Erythroblast (primary cell): ENCODE results near the gene NEB.
A peak's percentile ranks its signal among the peaks of the same experiment; 100 is the strongest.

Source experiments
- DNase-seq, 2 experiments: peaks; one replicate each; lab custom pipeline; 2025; lab: John Stamatoyannopoulos, UW
- GATA1 ChIP-seq: IDR thresholded peaks from 2 replicates; pipeline ENCODE4 v1.6.1; 2011; ENCODE audit warnings: low read depth, mild to moderate bottlenecking, control low read depth, low read length, moderate library complexity
- POLR2A ChIP-seq: IDR thresholded peaks from 2 replicates; pipeline ENCODE4 v1.6.1; 2011; ENCODE audit warnings: mild to moderate bottlenecking, low read length

Gene NEB

DNA sequence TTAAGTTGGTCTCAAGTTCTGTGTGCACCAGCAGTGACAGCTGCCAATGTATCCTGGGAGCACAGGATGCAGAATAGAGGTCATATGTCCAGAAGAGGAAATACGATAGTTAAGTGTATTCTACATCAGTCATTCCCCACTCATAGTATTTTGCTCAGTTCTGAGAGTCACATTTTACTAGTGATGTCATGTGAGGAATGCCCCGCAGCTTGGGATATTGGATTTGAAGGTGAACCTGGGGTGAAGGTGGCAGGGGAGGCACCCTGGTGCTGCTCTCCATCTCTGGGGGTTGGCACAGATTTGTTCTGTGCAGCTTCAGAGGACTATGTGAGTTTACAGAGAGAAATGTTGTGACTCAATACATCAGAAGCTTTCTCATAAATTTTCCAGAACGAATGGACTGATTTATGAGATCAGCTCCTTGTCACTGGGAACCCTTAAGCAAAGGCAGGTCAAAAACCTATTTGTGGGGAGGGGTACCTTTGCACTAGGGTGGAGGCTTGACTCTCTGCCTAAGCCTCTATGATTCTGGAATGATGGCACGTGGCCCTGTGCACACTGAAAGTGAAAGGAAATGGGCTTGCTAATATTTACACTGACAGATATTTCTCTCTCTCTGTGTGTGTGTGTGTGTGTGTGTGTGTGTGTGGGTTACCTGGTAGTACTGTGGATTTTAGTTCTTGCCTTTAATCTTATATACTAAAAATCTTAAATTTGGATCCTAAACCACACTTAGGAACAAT is 95.9 kb downstream of the NEB start:
- TF ChIP-seq POLR2A (no peak), GATA1 (no peak)

DNA sequence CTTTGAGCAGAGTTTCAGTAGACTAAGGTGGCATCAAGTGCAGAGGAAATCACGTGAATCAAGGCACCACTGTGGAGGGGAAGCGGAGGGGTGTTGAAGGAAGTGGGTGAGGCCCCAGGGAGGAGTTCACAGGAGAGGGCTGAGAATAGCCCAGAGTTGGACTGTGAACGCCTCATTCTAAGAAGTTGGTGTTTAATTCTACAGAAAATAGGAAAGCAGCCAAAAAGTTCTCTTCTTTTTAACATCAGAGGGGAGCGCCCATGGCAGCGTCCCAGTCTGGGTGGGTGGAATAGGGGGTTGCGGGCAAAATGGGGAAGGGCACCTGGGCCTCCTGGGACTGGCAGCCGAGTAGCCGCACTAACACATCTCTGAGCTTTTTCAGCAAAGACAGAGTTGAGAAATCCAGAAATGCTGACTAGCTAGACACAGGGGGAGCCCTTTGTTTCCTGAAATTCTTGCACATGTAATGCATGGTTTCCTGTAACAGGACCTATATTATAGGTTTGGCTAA is 97.0 kb downstream of the NEB start:
- TF ChIP-seq GATA1 (no peak), POLR2A (no peak)
- DNase-seq: peak; percentile 20 to 26

More for the DNA sequence above, 95.9 kb downstream of the NEB start:
- DNase-seq: peak; percentile 24 to 35

DNA sequence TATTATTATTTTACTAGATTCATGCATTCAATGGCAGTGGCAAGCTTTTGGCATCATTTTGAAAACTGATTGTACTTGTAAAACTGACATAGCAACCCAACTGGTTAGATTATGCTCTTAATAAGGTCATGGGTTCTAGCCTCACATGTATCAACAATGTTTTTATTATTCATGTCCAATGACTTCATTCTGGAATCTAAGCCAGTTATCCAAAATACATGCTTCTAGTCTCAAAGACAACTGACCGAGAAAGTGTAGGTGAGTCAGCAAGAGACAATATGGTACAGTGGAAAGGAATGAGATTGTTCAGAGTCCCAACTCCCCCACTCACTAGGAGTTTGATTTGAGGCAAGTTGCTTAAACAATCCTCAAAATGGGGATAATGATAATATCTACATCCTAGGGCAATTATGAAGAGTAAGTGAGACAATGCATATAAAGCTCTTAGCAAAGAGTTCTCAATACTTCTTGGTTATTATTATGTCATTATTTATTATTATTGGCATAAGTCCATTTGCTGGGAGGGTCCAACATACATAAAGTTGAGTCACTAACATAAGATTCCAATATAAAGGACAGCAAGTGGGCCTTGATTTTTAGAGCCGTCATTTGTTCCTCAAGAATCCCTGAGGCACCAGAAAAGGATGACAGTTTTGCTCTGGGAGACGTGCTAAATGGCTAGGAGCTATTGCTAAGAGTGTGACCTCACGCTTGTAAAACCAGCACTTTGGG is 99.4 kb downstream of the NEB start:
- TF ChIP-seq POLR2A (no peak), GATA1 (no peak)

DNA sequence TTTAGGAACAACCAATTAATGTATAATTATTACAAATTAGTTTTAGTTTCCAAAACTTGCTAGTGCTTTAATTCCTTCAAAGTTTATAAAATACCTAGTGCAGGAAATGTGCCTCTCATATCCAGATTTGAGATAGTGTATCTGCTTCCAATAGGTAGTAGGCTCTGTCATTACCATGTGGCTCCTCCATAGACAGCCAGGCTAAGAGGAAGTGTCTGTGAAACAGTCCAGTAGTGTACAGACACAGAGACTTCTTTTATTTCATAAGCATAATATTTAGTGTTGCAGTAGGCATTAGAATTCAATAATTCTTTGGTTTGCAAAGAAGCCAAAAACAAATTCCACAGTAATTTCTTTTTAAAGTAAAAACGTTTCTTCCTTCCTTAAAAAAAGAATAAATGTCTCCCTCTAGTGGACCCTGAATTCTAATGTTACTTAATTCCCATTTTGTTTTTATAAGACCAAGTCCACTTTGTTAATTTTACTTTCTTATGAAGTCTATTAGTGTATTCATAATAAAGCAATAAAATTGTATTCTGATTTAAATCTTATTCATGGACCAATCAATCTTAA is 101.2 kb downstream of the NEB start:
- TF ChIP-seq GATA1 (no peak), POLR2A (no peak)
- DNase-seq: peak; percentile 15 to 20

More for the DNA sequence above, 99.4 kb downstream of the NEB start:
- DNase-seq: peak in 1 of 2 experiments; percentile 7

DNA sequence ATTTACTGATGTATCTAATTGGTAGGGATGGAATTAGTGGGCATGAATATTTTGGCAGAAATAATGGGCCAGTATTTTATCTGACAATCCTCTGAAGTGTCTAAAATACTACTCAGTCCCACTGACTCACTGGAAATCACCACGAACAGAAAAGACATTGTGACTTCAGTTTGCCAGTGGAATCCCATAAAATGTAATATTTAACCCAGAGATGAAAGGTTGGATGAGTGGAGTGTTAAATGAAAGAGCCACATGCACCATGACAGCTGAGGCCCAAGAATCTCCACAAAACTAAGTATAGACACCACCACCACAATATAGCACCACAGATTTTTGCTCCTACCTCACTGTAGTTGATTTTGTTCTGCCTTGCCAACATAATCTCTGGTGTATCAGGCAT is 103.9 kb downstream of the NEB start:
- DNase-seq: no peak
- TF ChIP-seq POLR2A: no peak

DNA sequence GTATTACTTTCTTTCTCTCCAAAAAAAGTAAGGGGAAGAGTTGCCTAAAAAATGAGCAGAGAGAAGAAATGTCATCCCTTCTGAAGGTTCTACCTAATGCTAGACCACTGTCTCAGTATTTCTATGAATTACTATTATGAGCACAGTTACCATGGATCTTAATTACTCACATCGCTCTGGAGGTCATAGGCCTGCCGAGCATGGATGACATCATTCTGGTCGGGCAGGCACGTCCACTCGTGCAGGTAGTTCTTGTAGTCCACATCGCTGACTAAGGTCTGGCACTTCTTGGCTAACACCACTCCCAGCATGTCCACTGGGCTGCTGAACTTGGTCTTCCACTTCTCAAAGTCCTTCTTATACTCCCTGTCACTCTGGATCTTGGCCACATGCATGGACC is 106.9 kb downstream of the NEB start:
- DNase-seq: no peak
- no peak for TF ChIP-seq POLR2A
- TF ChIP-seq GATA1: no peak

DNA sequence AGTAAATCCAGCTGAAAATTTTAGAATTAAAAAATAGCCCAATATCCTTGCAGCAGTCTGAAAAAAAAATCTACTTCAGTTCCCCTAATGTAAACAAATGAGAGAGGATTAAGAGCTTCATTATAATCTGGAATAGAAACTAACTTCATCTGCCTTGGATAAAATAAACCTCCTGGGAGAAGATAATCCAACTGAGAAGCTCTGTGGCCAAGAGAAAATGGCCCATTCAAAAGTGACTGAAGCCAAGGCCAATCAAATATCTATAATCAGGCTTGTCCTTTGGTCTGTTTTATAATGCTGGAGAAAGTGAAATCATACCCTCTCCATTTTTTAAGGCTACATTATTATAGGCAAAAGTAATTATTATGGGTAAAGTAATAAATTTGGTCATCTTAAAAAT is 110.0 kb downstream of the NEB start:
- no peak for TF ChIP-seq POLR2A
- no peak for TF ChIP-seq GATA1
- DNase-seq: no peak

DNA sequence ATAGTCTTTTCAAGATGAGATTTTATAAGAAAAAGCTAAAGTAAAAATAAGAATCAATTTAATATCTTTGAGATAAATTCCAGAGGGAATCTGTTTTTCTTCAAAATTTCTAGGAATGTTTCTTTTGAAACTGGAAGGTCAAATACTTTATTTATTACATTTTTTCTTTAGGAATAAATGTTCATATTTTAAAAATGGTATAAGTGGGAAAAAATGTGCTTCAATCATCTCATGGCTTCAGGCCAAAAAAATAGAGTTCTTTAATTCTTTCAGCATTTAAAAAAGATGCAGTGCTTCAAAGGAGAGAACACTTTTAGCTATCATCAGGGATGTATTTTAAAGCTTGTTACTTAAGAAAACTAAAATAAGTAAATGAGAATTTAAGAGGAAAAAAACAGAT is 110.6 kb downstream of the NEB start:
- no peak for DNase-seq
- TF ChIP-seq GATA1 (no peak), POLR2A (no peak)

DNA sequence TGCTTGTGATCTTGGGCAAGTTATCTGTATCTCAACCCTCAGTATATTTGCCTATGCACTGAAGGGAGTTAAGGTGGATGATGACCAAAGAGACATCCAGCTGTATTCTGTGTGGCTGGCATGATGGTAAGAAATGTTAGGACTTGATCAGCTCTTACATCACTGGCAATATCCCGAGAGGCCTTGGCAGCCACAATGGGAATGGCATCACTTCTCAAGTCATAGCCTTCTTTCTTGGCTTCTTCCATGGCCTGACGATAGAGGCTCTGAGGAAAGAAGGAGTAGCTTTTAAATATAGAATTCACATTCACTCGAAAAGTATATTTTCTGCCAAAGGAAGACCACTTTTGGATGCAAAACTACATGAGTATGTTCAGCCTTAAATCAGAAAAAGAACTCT is 113.5 kb downstream of the NEB start:
- TF ChIP-seq GATA1: no peak
- TF ChIP-seq POLR2A: no peak
- DNase-seq: no peak

DNA sequence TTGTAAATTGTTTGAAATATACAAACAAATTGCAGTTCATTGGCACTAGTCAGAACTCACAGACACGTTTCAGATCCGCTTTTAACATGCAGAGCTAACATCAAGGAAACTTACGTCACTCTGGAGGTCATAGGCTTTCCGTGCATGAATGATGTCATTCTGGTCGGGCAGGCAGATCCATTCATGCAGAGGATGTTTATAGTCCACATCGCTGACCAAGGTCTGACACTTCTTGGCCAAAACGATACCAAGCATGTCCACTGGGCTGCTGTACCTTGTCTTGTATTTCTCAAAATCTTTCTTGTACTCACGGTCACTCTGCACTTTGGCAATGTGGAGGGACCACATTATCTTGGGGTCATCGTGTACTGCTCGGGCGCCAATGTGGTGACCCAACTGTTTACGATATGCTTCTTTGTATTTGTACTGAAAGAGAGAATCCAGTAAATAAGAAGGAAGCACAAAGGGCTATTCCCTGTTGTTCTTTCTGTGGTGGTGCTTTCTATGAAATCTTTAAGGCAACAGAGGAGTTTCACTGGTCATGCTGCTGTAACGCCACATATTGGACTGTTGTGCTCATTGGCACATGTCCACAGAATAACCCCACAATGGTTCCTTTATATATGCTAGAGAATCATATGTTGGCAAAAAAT is 114.8 kb downstream of the NEB start:
- TF ChIP-seq GATA1 (no peak), POLR2A (no peak)
- DNase-seq: no peak

DNA sequence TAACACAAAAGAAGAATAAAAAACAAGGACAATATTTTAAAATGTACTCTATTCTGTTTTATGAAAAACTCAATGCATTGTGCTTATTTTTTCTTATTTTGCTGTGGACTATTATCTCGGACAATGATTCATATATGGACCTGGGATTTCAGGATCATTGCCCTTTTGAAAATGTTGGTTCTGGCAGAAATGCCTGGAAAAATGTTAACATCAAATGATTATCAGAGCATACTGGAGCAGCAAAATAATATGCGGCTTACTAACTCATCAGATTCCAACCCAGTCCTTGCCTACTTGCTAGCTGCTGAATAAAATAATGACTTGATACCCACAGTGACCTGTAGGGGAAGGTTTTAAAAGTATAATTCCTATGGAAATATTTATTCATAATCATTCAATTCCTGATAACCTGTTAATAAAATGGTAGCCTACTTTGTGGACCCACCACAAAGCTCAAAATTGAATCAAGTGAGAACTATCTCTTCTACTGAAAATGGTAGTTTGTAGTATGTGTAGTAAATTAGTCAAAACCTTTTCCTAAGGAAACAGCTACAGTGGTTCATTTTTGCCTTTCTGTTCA is 117.4 kb downstream of the NEB start:
- TF ChIP-seq POLR2A: no peak
- TF ChIP-seq GATA1: no peak
- DNase-seq: no peak

DNA sequence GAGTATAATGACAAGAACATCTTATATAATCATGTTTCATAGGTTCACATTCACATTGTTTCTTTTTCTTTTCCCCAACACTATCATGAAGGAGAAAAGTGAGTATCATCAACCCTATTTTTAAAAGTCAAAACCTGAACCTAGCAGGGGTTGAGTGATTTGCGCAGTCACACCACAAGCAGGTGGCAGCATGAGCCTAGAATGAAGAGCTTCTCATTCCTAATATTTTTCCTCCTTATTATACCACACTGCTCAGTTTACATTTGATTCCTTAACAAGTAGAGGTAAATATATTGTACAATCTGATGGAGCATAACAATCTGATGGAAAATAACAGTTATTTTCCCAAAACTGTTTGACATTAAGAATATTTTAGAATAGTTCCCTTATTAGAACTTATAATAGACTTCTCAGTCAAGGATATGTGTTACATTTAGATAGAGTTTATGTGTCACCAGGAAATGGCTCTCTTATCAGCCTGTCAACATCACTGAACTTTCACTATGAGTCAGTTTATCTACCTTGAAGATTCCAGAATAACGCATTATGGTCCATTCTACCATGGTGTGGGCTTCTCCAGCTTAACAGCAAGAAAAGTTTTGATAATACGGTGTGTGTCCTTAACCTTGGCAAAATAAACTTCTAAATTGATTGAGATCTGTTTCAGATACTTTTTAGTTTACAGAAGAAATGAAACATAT is 119.5 kb downstream of the NEB start:
- DNase-seq: peak in 1 of 2 experiments; percentile 15

DNA sequence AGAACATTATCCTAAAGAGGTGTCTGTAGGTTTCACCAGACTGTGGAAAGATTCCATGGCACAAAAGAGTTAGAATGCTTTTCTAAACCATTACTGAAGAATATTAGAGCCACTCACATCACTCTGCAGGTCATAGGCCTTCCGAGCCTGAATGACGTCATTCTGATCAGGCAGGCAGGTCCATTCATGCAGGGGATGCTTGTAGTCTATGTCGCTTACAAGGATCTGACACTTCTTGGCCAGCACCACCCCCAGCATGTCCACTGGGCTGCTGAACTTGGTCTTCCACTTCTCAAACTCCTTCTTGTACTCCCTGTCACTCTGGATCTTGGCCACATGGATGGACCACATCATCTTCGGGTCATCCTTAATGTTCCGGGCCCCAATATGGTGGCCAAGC is 120.1 kb downstream of the NEB start:
- no peak for DNase-seq
- TF ChIP-seq POLR2A (no peak), GATA1 (no peak)

More for the DNA sequence above, 119.5 kb downstream of the NEB start:
- TF ChIP-seq POLR2A (no peak), GATA1 (no peak)
